T-helper 17 cell (primary cell): Measurements from ENCODE around the gene LRMDA. TPM values are rescaled to one million over a fixed set of nuclear protein-coding genes. Genes with fewer than 3 reads are reported as not detected.
"Not testable (repeated sequence)": the region's sequence is repeated elsewhere in the genome, so short reads cannot be mapped to it uniquely, and the experiment has no call there.

ENCODE experiments used
- ATAC-seq: fragments of 150-1000 bp; cut with Tn5 transposase; 2 replicates; pipeline ENCODE4 v1.10.0; 2021; ENCODE audit warnings: mild to moderate bottlenecking, moderate library complexity
- DNase-seq, 3 donors: peaks; one replicate each; pipeline versions ENCODE4 v3.0.0 to v3.0.0-alpha.2; 2020 to 2021
- H3K9me3 ChIP-seq: one replicate; pipeline ENCODE4 v1.7.0; 2013; ENCODE audit warnings: low read length, mild to moderate bottlenecking; ENCODE audit not compliant: control insufficient read depth, poor library complexity, severe bottlenecking
- H3K27ac Mint-ChIP-seq: one replicate; pipeline ENCODE4 v1.8.0; 2022; ENCODE audit warnings: mild to moderate bottlenecking, moderate library complexity, mixed read lengths
- H3K27me3 Mint-ChIP-seq: one replicate; pipeline ENCODE4 v1.8.0; 2022; ENCODE audit warnings: mixed read lengths
- H3K36me3 Mint-ChIP-seq: one replicate; pipeline ENCODE4 v1.8.0; 2022; ENCODE audit warnings: low read depth, mixed read lengths
- H3K4me1 Mint-ChIP-seq: one replicate; pipeline ENCODE4 v1.8.0; 2022; ENCODE audit warnings: mild to moderate bottlenecking, mixed read lengths
- H3K4me3 Mint-ChIP-seq: one replicate; pipeline ENCODE4 v1.8.0; 2022; ENCODE audit warnings: mild to moderate bottlenecking, moderate library complexity, mixed read lengths
- total RNA-seq, 4 donors: library from RNA in 2 of 4; stranded (reverse) in 2 of 4; gene quantifications; one replicate each; pipeline ENCODE4 v1.2.3 and lab custom pipeline; 2022 to 2026

Gene LRMDA
- total RNA-seq, 2 donors from 2014 or later = not detected

GRCh38 chr10:75613685-75614504 lies 182.5 kb downstream of the LRMDA start:
- Mint-ChIP-seq H3K4me3 (no peak overlapping the region), H3K4me1 (no peaks in the 10 kb centered on the region), H3K27me3 (peaks cover 40% of the 10 kb centered on the region), H3K27ac (no peak overlapping the region), H3K36me3 (no peaks in the 10 kb centered on the region)
- no peak for DNase-seq
- no peaks in the 10 kb centered on the region for H3K9me3 ChIP-seq
- ATAC-seq = no peak

DNA sequence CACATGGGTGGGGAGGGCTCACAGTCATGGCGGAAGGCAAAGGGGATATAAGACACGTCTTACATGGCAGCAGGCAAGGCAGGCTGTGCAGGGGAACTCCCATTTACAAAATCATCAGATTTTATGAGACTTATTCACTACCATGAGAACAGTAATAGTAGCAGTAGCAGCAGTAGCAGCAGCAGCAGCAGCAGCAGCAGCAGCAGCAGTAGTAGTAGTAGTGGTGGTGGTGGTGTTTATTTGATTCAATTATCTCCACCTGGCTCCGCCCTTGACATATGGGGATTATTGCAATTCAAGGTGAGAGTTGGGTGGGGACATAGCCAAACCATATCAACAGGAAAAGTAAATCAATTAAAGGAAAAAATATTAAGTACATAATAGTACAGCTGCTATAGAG lies 184.7 kb downstream of the LRMDA start:
- Mint-ChIP-seq H3K36me3 (no peaks in the 10 kb centered on the region), H3K4me3 (no peak overlapping the region), H3K27me3 (peaks cover 44% of the 10 kb centered on the region), H3K4me1 (no peaks in the 10 kb centered on the region), H3K27ac (no peak overlapping the region)
- DNase-seq (no peak), ATAC-seq (no peak)
- H3K9me3 ChIP-seq = no peaks in the 10 kb centered on the region

GRCh38 chr10:75616874-75617478 lies 185.6 kb downstream of the LRMDA start:
- ATAC-seq (no peak), DNase-seq (no peak)
- Mint-ChIP-seq H3K36me3 (no peaks in the 10 kb centered on the region), H3K27me3 (peaks cover 51% of the 10 kb centered on the region), H3K27ac (no peak overlapping the region), H3K4me1 (no peaks in the 10 kb centered on the region), H3K4me3 (no peak overlapping the region)
- H3K9me3 ChIP-seq = no peaks in the 10 kb centered on the region

DNA sequence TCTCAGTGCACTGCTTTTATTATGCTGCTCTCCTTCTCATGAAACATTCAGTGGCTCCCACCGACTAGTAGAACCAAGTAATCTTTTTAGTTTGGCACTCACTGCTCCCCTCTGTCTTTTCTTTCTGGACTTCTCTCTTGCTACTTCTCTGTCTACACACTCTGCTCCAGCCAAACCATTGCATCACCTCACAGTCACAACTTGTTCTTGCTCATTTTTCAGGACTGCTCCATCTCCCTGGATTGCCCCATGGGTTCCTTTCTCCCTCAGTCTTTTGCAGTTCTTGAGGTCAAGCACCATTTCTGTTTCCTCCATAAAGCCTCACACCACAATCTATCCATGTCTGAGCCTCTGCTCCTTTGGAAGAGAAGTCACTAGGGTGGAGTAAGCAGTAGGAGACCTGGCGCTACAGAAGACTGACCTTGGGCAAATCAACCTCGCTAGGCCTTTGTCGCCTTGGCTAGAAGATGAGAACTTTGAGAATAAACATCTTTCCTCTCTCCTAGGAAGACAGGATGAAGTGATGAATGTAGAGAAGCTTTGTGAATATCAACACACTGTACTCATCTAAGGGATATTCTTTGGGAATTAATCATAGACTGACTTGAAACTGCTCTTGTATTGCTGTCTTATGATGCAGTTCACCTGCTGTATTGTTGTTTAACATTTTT lies 186.2 kb downstream of the LRMDA start:
- no peak overlapping the region for H3K4me3 Mint-ChIP-seq
- H3K27ac Mint-ChIP-seq = no peak overlapping the region
- no peaks in the 10 kb centered on the region for H3K4me1 Mint-ChIP-seq
- no peaks in the 10 kb centered on the region for H3K9me3 ChIP-seq
- ATAC-seq = no peak
- H3K27me3 Mint-ChIP-seq = peaks cover 55% of the 10 kb centered on the region
- no peaks in the 10 kb centered on the region for H3K36me3 Mint-ChIP-seq
- no peak for DNase-seq

DNA sequence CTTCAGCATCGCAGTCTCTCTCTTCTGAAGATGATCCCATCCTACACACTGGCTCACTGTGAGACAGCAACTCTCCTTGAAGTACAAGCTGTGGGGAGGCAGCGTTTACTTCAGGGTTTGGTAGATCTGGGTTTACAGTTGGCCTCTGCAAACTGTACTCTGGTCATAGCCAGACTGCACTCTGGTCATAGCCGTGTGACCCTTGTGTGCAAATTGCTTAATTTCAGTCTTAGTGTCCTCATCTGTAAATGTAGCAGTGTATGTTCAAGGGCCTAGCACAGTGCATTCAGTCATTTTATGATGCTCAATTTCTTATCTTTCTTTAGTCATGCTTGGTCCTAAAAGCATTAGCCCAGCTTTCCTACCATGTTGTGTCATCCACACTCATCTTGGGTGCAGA lies 188.2 kb downstream of the LRMDA start:
- Mint-ChIP-seq H3K36me3 (no peaks in the 10 kb centered on the region), H3K4me1 (no peaks in the 10 kb centered on the region), H3K4me3 (no peak overlapping the region), H3K27me3 (peaks cover 50% of the 10 kb centered on the region), H3K27ac (no peak overlapping the region)
- DNase-seq (no peak), ATAC-seq (no peak)
- no peaks in the 10 kb centered on the region for H3K9me3 ChIP-seq

DNA sequence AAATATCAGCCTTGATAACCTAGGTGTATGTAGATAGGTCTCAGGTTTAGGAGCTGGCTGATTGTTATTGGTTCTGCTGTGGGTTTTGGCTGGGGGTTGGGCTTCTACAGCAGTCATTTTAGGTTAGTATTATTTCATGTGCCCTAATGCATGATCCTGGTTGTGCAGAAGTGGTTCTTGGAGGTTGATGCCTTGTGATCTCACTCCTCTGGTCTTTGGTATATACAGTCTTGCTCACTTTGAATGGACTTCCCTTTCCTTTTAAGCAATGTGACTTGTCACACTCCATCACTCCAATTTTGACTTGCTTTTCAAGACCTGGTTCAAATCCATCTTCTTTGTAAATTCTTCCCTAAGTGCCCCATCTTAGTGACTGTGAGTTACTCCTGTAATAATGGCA lies 188.9 kb downstream of the LRMDA start:
- Mint-ChIP-seq H3K4me1 (no peaks in the 10 kb centered on the region), H3K27me3 (peaks cover 53% of the 10 kb centered on the region), H3K27ac (no peak overlapping the region), H3K36me3 (no peaks in the 10 kb centered on the region), H3K4me3 (no peak overlapping the region)
- ATAC-seq (no peak), DNase-seq (no peak)
- H3K9me3 ChIP-seq = no peaks in the 10 kb centered on the region

DNA sequence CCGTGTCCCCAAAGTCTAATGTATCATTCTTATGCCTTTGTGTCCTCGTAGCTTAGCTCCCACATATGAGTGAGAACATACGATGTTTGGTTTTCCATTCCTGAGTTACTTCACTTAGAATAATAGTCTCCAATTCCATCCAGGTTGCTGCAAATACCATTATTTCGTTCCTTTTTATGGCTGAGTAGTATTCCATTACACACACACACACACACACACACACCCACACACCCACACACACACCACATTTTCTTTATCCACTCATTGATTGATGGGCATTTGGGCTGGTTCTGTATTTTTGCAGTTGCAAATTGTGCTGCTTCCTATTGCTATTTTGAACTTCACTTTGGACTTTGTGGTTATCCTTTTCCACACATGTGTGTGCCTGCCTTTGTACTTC lies 189.6 kb downstream of the LRMDA start:
- H3K9me3 ChIP-seq, DNase-seq, H3K4me3 Mint-ChIP-seq, H3K4me1 Mint-ChIP-seq, H3K36me3 Mint-ChIP-seq, ATAC-seq, H3K27ac Mint-ChIP-seq: not testable (repeated sequence)
- H3K27me3 Mint-ChIP-seq = peaks cover 46% of the 10 kb centered on the region

- H3K9me3 ChIP-seq = no peaks in the 10 kb centered on the region
- Mint-ChIP-seq H3K4me3 (no peak overlapping the region), H3K4me1 (no peaks in the 10 kb centered on the region), H3K36me3 (no peaks in the 10 kb centered on the region), H3K27ac (no peak overlapping the region), H3K27me3 (peaks cover 50% of the 10 kb centered on the region)
- no peak for DNase-seq
- no peak for ATAC-seq
These were observed 191.1 kb downstream of the LRMDA start for GRCh38 chr10:75622503-75622902.

GRCh38 chr10:75623310-75624093 lies 192.1 kb downstream of the LRMDA start:
- Mint-ChIP-seq H3K36me3 (no peaks in the 10 kb centered on the region), H3K27me3 (peaks cover 51% of the 10 kb centered on the region), H3K4me1 (no peaks in the 10 kb centered on the region), H3K4me3 (no peak overlapping the region), H3K27ac (no peak overlapping the region)
- ATAC-seq (no peak), DNase-seq (no peak)
- H3K9me3 ChIP-seq = no peaks in the 10 kb centered on the region

DNA sequence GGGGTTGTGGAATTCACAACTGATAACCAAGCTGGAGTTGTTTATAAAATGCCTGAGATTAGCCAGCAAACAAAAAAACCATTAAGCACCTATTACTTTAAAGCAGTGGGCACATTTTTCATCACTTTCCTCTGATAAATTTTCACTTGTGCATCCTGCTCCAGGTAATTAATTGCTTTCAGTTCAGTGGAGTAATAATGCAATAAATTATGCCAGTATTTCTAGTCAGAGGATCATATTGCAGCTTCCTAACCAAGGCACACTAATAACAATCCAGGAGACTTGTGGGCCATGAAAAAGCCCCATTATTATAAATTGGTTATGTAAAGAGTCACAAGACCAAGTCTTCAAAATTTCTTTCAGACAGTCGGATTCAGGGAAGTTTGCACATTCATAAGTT lies 193.2 kb downstream of the LRMDA start:
- no peak overlapping the region for H3K27ac Mint-ChIP-seq
- H3K9me3 ChIP-seq = no peaks in the 10 kb centered on the region
- ATAC-seq (no peak), DNase-seq (no peak)
- H3K27me3 Mint-ChIP-seq = peaks cover 56% of the 10 kb centered on the region
- no peaks in the 10 kb centered on the region for H3K36me3 Mint-ChIP-seq
- H3K4me1 Mint-ChIP-seq = no peaks in the 10 kb centered on the region
- H3K4me3 Mint-ChIP-seq = no peak overlapping the region

DNA sequence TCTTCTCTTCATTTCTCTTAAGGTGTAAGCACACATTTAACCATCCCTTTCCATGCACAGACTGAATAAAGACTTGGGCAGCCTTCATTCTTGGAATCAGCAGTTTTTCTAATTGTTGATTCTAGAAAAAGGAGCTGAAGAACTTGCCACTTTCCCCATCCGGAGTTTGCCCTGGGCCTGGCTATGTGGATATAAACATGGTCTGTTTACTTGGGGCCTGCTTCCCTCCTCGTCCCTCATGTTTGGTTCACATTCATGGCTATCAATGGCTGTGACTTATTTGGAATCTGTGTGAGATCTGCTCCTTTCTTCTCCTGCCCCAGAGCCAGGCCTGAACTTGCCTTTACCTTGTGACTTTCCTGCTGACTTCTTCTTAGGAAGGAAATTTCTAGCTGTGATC lies 199.3 kb downstream of the LRMDA start:
- H3K27ac Mint-ChIP-seq = no peak overlapping the region
- H3K9me3 ChIP-seq = no peaks in the 10 kb centered on the region
- H3K36me3 Mint-ChIP-seq = no peaks in the 10 kb centered on the region
- H3K4me3 Mint-ChIP-seq = no peak overlapping the region
- ATAC-seq (no peak), DNase-seq (no peak)
- H3K27me3 Mint-ChIP-seq = peaks cover 44% of the 10 kb centered on the region
- H3K4me1 Mint-ChIP-seq = no peaks in the 10 kb centered on the region

GRCh38 chr10:75632805-75633462 lies 201.5 kb downstream of the LRMDA start:
- Mint-ChIP-seq H3K4me1 (no peaks in the 10 kb centered on the region), H3K27ac (no peak overlapping the region), H3K36me3 (no peaks in the 10 kb centered on the region), H3K27me3 (peaks cover 44% of the 10 kb centered on the region), H3K4me3 (no peak overlapping the region)
- no peaks in the 10 kb centered on the region for H3K9me3 ChIP-seq
- no peak for DNase-seq
- ATAC-seq = no peak

- DNase-seq (no peak), ATAC-seq (no peak)
- no peak overlapping the region for H3K27ac Mint-ChIP-seq
- H3K9me3 ChIP-seq = no peaks in the 10 kb centered on the region
- peaks cover 47% of the 10 kb centered on the region for H3K27me3 Mint-ChIP-seq
- no peaks in the 10 kb centered on the region for H3K4me1 Mint-ChIP-seq
- H3K36me3 Mint-ChIP-seq = no peaks in the 10 kb centered on the region
- H3K4me3 Mint-ChIP-seq = no peak overlapping the region
These were observed 202.1 kb downstream of the LRMDA start for GRCh38 chr10:75633568-75633967.
